HepG2 (cell line): ENCODE data around the gene TARBP2. TPM values are rescaled to one million over a fixed set of nuclear protein-coding genes. Genes with fewer than 3 reads are reported as not detected.

Experiments
- AGO2 ChIP-seq: fragments of 200-400 bp; formaldehyde crosslinking; optimal IDR thresholded peaks from 2 replicates; pipeline ENCODE3; 2017; ENCODE audit warnings: mild to moderate bottlenecking, low read depth, low read length, moderate library complexity
- AHDC1 ChIP-seq: sonication (generic); formaldehyde crosslinking; IDR thresholded peaks from 2 replicates; pipeline ENCODE4 v1.5.1; 2020; ENCODE audit warnings: mild to moderate bottlenecking, missing genetic modification reagents, borderline replicate concordance
- CBX1 ChIP-seq: IDR thresholded peaks from one replicate; pipeline ENCODE4 v1.6.1; 2016; ENCODE audit warnings: antibody characterized with exemption, low read depth
- ERF ChIP-seq: IDR thresholded peaks from 2 replicates; pipeline ENCODE4 v1.6.1; 2018; ENCODE audit warnings: missing biosample characterization, missing genetic modification reagents
- HOMEZ ChIP-seq: IDR thresholded peaks from 2 replicates; pipeline ENCODE4 v1.6.1; 2016; ENCODE audit warnings: low read depth
- KMT2B ChIP-seq: IDR thresholded peaks from 2 replicates; pipeline ENCODE4 v1.6.1; 2016; ENCODE audit warnings: missing genetic modification reagents, missing compliant biosample characterization
- LCORL ChIP-seq, 2 experiments: fragments of 450-650 bp in 1 of 2; sonication (generic) in 1 of 2; formaldehyde crosslinking in 1 of 2; IDR thresholded peaks; 2 replicates each; pipeline versions ENCODE4 v1.5.0 to v1.6.1; 2017 to 2020; ENCODE audit warnings: antibody characterized with exemption in 1 of 2, missing genetic modification reagents in 1 of 2
- MTERF4 ChIP-seq: sonication (generic); formaldehyde crosslinking; IDR thresholded peaks from 2 replicates; pipeline ENCODE4 v1.8.0; 2023; ENCODE audit warnings: mild to moderate bottlenecking, missing genetic modification reagents
- PHF21A ChIP-seq: sonication (generic); formaldehyde crosslinking; IDR thresholded peaks from 2 replicates; pipeline ENCODE4 v1.5.0; 2020; ENCODE audit warnings: mild to moderate bottlenecking, missing genetic modification reagents
- SRSF1 ChIP-seq: fragments of 200-400 bp; formaldehyde crosslinking; optimal IDR thresholded peaks from 2 replicates; pipeline ENCODE3; 2017; ENCODE audit warnings: mild to moderate bottlenecking, low read depth, low read length, moderate library complexity
- ZBTB2 ChIP-seq: sonication (generic); formaldehyde crosslinking; IDR thresholded peaks from 2 replicates; pipeline ENCODE4 v1.8.0; 2022; ENCODE audit warnings: low read depth, missing genetic modification reagents
- ZNF253 ChIP-seq: sonication (generic); formaldehyde crosslinking; IDR thresholded peaks from 2 replicates; pipeline ENCODE4 v1.8.0; 2022; ENCODE audit warnings: mild to moderate bottlenecking, missing genetic modification reagents, borderline replicate concordance
- ZNF30 ChIP-seq: sonication (generic); formaldehyde crosslinking; IDR thresholded peaks from 2 replicates; pipeline ENCODE4 v1.5.0; 2020; ENCODE audit warnings: mild to moderate bottlenecking, missing genetic modification reagents
- ZNF660 ChIP-seq: sonication (generic); formaldehyde crosslinking; IDR thresholded peaks from 2 replicates; pipeline ENCODE4 v1.5.1; 2020; ENCODE audit warnings: mild to moderate bottlenecking, low read depth, missing genetic modification reagents, borderline replicate concordance
- ZNF792 ChIP-seq: IDR thresholded peaks from 2 replicates; pipeline ENCODE4 v1.6.1; 2016
- polyA plus RNA-seq, 8 experiments: library from polyadenylated mRNA; depleted of rRNA in 3 of 8; stranded (reverse) in 7 of 8; unstranded in 1 of 8; fragments of >200 nt; fragmentation: Illumina TruSeq in 4 of 8; extraction: Trizol in 4 of 8; gene quantifications; 2 replicates each; pipeline versions ENCODE4 v1.2.1 to v1.2.3, GENCODE V29; 2011 to 2016; ENCODE audit warnings: low read depth in 4 of 8, missing spikeins in 1 of 8, mixed read lengths in 1 of 8; ENCODE audit not compliant: insufficient read depth in 1 of 8
- total RNA-seq, 5 experiments: library from RNA; depleted of rRNA; stranded (reverse); fragments of >200 nt; fragmentation: Illumina TruSeq; extraction: Trizol; gene quantifications; 2 replicates each; pipeline ENCODE4 v1.2.3, GENCODE V29; 2016; ENCODE audit warnings: low read depth in 1 of 5

TARBP2 gene
- total and polyA plus RNA-seq, 2 of the 13 experiments (the other 11 are each of a cell fraction or from before 2014, with no cell fraction given): 47.0 to 55.5 TPM

- TF ChIP-seq HOMEZ (CRISPR knock-in tag) (no peak), SRSF1 (peak; percentile 80), ERF (CRISPR knock-in tag) (no peak), MTERF4 (CRISPR knock-in tag) (no peak), ZNF792 (CRISPR knock-in tag) (0 out of 2 replicates have a peak, but pooled peaks have one; percentile 19), ZBTB2 (CRISPR knock-in tag) (peak; percentile 85), KMT2B (peak; percentile 69; the same call in 1 of the 2 replicates), ZNF253 (CRISPR knock-in tag) (no peak; the same call in 1 of the 2 replicates), AGO2 (peak; percentile 93), AHDC1 (CRISPR knock-in tag) (no peak), ZNF660 (no peak), PHF21A (peak; percentile 65; the same call in 1 of the 2 replicates), CBX1 (no peak), LCORL (IDR thresholded peaks at IDR 0.05) (no peak), LCORL (CRISPR knock-in tag; IDR thresholded peaks at IDR 0.05) (peak; percentile 52; the same call in 1 of the 2 replicates), ZNF30 (CRISPR knock-in tag) (peak; percentile 81; the same call in 1 of the 2 replicates)
Observed at GRCh38 chr12:53500776-53501614, at the start of gene TARBP2 (continued).
